GM12873 (cell line): ENCODE measurements around the gene SLC2A3.

Experiments used
- CTCF ChIP-seq: IDR thresholded peaks from 2 replicates; pipeline ENCODE4 v1.5.1; 2012; ENCODE audit warnings: low read depth, mild to moderate bottlenecking, moderate library complexity, low read length, control low read depth; ENCODE audit not compliant: insufficient read depth; ENCODE audit errors: missing control alignments

The SLC2A3 gene

GRCh38 chr12:7966563-7966962 lies 30.6 kb upstream of the SLC2A3 start:
- no peak for TF ChIP-seq CTCF

- TF ChIP-seq CTCF = no peak
Observed at GRCh38 chr12:7961395-7962178, 25.6 kb upstream of the SLC2A3 start.

DNA sequence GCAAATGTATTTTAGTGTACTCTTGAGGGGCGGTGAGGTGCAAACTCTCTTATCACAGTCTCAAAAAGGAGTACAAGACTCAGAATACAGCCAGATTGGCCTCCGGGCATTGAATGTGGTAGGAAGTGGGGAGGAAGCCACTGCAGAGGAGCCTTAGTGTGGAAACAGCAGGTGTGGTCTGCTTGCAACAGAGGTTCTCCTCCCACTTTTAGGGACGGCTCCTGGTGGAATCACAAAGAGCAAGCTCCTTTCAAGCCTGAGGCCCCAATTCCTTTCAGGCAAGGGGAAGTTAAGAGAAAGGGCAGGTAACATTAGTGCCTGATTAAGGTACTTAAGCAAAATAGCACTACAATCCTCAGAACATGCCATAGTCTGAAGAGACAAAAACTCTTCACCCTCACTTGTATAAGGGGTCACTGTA lies 23.7 kb upstream of the SLC2A3 start:
- no peak for TF ChIP-seq CTCF

DNA sequence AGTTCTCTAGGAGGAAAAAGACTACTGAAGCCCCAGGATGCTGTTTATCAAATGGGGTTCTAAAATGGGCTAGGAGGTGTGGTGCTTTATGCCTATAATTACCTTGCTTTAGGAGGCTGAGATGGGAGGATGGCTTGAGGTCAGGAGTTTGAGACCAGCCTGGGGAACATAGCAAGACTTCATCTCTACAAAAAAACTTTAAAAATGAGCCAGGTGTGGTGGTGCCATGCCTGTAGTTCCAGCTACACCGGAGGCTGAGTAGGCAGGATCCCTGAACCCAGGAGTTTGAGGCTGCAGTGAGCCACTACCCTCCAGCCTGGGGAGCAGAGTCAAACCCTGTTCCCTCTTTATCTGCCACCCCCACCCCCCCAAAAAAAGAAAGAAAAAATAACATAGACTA lies 23.3 kb upstream of the SLC2A3 start:
- no peak for TF ChIP-seq CTCF

DNA sequence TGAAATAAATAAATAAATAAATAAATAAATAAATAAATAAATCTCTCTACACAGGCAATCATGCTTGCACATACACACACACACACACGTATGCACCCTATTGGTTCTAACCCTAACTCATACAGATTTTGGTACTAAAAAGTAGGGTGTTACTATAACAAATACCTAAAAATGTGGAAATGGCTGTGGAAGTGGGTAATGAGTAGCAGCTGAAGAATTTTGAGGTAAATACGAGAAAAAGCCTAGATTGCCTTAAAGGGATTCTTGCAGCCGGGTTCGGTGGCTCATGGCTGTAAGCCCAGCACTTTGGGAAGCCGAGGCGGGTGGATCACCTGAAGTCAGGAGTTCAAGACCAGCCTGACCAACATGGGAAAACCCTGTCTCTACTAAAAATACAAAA lies 15.7 kb upstream of the SLC2A3 start:
- no peak for TF ChIP-seq CTCF

GRCh38 chr12:7948589-7949260 lies 12.7 kb upstream of the SLC2A3 start:
- TF ChIP-seq CTCF = no peak

DNA sequence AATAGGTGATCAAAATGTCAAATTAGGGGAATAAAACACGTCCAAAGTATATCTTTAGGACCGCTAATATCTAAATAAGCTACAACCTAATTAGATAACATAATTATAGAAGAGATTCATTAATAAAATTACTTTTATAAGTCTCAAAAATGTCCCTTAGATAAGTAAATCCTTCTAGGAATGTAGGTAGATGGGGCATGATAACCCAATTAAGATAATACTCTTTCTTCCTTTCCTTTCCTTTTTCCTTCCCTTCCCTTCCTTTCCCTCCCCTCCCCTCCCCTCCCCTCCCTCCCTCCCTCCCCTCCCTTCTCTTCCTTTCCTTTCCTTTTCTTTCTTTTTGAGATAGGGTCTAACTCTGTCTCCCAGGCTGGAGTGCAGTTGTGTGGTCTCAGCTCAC lies 11.0 kb upstream of the SLC2A3 start:
- no peak for TF ChIP-seq CTCF
